OCI-LY7 (cell line): ENCODE results near the gene CNOT4. TPM values are rescaled to one million over a fixed set of nuclear protein-coding genes. Genes with fewer than 3 reads are reported as not detected.
"Not testable (repeated sequence)": the region's sequence is repeated elsewhere in the genome, so short reads cannot be mapped to it uniquely, and the experiment has no call there.

Experiments used
- BruUV-seq: library from RNA; stranded (reverse); fragments of 400-500 nt; replicated peaks from 2 replicates; lab custom pipeline; 2021; lab: Mats Ljungman, UMichigan
- CTCF ChIA-PET: fragments of 300-600 bp; sonication (Branson Sonifier 250); formaldehyde crosslinking; loops from one replicate; lab custom pipeline; 2022; ENCODE audit warnings: antibody characterized with exemption; ENCODE audit not compliant: unreplicated experiment; lab: Charles Lee
- POLR2A ChIA-PET: fragments of 300-600 bp; sonication (Branson Sonifier 250); formaldehyde crosslinking; loops from one replicate; lab custom pipeline; 2022; ENCODE audit warnings: antibody characterized with exemption; lab: Charles Lee
- DNase-seq: peaks from one replicate; pipeline ENCODE4 v3.0.0-alpha.2; 2015; ENCODE audit warnings: low spot score
- H2AFZ ChIP-seq: fragments of 200-600 bp; sonication (generic), shearing (Covaris generic); 2 replicates; pipeline ENCODE4 v1.6.1; 2014; ENCODE audit warnings: mild to moderate bottlenecking, antibody characterized with exemption, low read length, moderate library complexity
- H3K27ac ChIP-seq: fragments of 200-600 bp; sonication (generic); 2 replicates; pipeline ENCODE4 v1.5.1; 2014; ENCODE audit warnings: mixed run types, low read depth, mild to moderate bottlenecking, moderate library complexity, low read length, inconsistent platforms; ENCODE audit not compliant: poor library complexity, severe bottlenecking
- H3K36me3 ChIP-seq: fragments of 200-600 bp; sonication (generic); 2 replicates; pipeline ENCODE4 v1.6.1; 2014; ENCODE audit warnings: mild to moderate bottlenecking, antibody characterized with exemption, low read length, moderate library complexity, mixed read lengths; ENCODE audit not compliant: insufficient read depth
- H3K4me1 ChIP-seq: fragments of 200-600 bp; sonication (generic); 2 replicates; pipeline ENCODE4 v1.5.1; 2014; ENCODE audit warnings: mild to moderate bottlenecking, low read length; ENCODE audit not compliant: insufficient read depth, poor library complexity, severe bottlenecking
- H3K4me2 ChIP-seq: fragments of 200-600 bp; sonication (generic); 2 replicates; pipeline ENCODE4 v1.6.1; 2014; ENCODE audit warnings: mild to moderate bottlenecking, low read length
- H3K4me3 ChIP-seq: fragments of 200-600 bp; sonication (generic); 2 replicates; pipeline ENCODE4 v1.5.1; 2014; ENCODE audit warnings: mild to moderate bottlenecking, low read depth, low read length; ENCODE audit not compliant: poor library complexity, severe bottlenecking
- H3K79me2 ChIP-seq: fragments of 200-600 bp; sonication (generic); 2 replicates; pipeline ENCODE4 v1.6.1; 2016; ENCODE audit warnings: low read depth, mild to moderate bottlenecking, low read length, moderate library complexity, mixed read lengths; ENCODE audit not compliant: insufficient read depth
- H3K9me2 ChIP-seq: fragments of 200-600 bp; sonication (generic); 2 replicates; pipeline ENCODE4 v1.6.1; 2016; ENCODE audit warnings: mild to moderate bottlenecking, low read length, mixed read lengths; ENCODE audit not compliant: insufficient read depth
- H3K9me3 ChIP-seq: fragments of 200-600 bp; sonication (generic); 2 replicates; pipeline ENCODE4 v1.6.1; 2014; ENCODE audit warnings: mild to moderate bottlenecking, mixed run types, low read length, mixed read lengths
- H4K20me1 ChIP-seq: fragments of 200-600 bp; sonication (generic); 2 replicates; pipeline ENCODE4 v1.6.1; 2014; ENCODE audit warnings: mild to moderate bottlenecking, antibody characterized with exemption, low read length, moderate library complexity, mixed read lengths; ENCODE audit not compliant: insufficient read depth
- CTCF ChIP-seq: fragments of 200-600 bp; sonication (generic); conservative IDR thresholded peaks from 2 replicates; pipeline ENCODE4 v1.5.1; 2014; ENCODE audit warnings: mild to moderate bottlenecking, antibody characterized with exemption, low read length, moderate library complexity, mixed read lengths
- EZH2phosphoT487 ChIP-seq: fragments of 200-600 bp; sonication (generic); IDR thresholded peaks from 2 replicates; pipeline ENCODE4 v1.6.1; 2018; ENCODE audit warnings: low read depth, borderline replicate concordance, mild to moderate bottlenecking, mixed run types, antibody characterized with exemption, low read length, moderate library complexity, mixed read lengths
- intact Hi-C: fragments of 100-400 bp; cut with micrococcal nuclease; formaldehyde crosslinking; loops from one replicate; pipeline ENCODE4 v1.10.0; 2022; ENCODE audit not compliant: unreplicated experiment
- total RNA-seq, 2 experiments: library from RNA; depleted of rRNA in 1 of 2; stranded (reverse); fragments of >200 nt in 1 of 2; shearing (Covaris generic) in 1 of 2; gene quantifications; 2 replicates each; pipeline ENCODE4 v1.2.3, GENCODE V29; 2014 to 2022

The CNOT4 gene
- total RNA-seq, 2 experiments from 2014 or later = 18.7 to 21.9 TPM

GRCh38 chr7:135321556-135321955 is 188.3 kb downstream of the CNOT4 start:
- ChIA-PET POLR2A (interaction anchor here (0.9 kb wide), 1 partner anchor 21 kb away, joined by 3 read pairs; no protein-coding TSS in a partner anchor), CTCF (no interaction called here)
- intact Hi-C loops = no loop called here
- no peaks in the 10 kb centered on the region for H3K4me1 ChIP-seq
- no peak for TF ChIP-seq CTCF
- TF ChIP-seq EZH2phosphoT487 = no peak
- DNase-seq = no peak
- H3K79me2 ChIP-seq = no peaks in the 10 kb centered on the region
- no peaks in the 10 kb centered on the region for H3K36me3 ChIP-seq
- no peak overlapping the region for H3K27ac ChIP-seq
- no peaks in the 10 kb centered on the region for H3K9me2 ChIP-seq
- H4K20me1 ChIP-seq = no peaks in the 10 kb centered on the region
- no peaks in the 10 kb centered on the region for H3K9me3 ChIP-seq
- no peak overlapping the region for H3K4me2 ChIP-seq
- no peak overlapping the region for H3K4me3 ChIP-seq
- no TSS peak for BruUV-seq
- H2AFZ ChIP-seq = no peak overlapping the region

- H3K4me1 ChIP-seq, intact Hi-C loops: not testable (repeated sequence)
These were observed 188.9 kb downstream of the CNOT4 start for GRCh38 chr7:135320953-135321352.

GRCh38 chr7:135320268-135320667 is 189.6 kb downstream of the CNOT4 start:
- POLR2A ChIA-PET = interaction anchor here (0.6 to 0.7 kb wide), 2 partner anchors 10 to 422 kb away, joined by 4 read pairs; no protein-coding TSS in a partner anchor
- BruUV-seq = no TSS peak

More at GRCh38 chr7:135320953-135321352, 188.9 kb downstream of the CNOT4 start:
- BruUV-seq, H3K27ac ChIP-seq, H3K36me3 ChIP-seq, H3K4me2 ChIP-seq, H3K9me3 ChIP-seq, H3K79me2 ChIP-seq, DNase-seq, H2AFZ ChIP-seq, H4K20me1 ChIP-seq, H3K9me2 ChIP-seq, CTCF ChIA-PET, H3K4me3 ChIP-seq: not testable (repeated sequence)
- POLR2A ChIA-PET = interaction anchor here (0.7 to 0.9 kb wide), 2 partner anchors 21 to 121 kb away, joined by 3 to 5 read pairs; no protein-coding TSS in a partner anchor

More at GRCh38 chr7:135320268-135320667, 189.6 kb downstream of the CNOT4 start:
- no peaks in the 10 kb centered on the region for H3K9me2 ChIP-seq
- DNase-seq = no peak
- no peaks in the 10 kb centered on the region for H3K4me1 ChIP-seq
- no peaks in the 10 kb centered on the region for H4K20me1 ChIP-seq
- H2AFZ ChIP-seq = no peak overlapping the region
- no peaks in the 10 kb centered on the region for H3K36me3 ChIP-seq
- H3K4me3 ChIP-seq = no peak overlapping the region
- intact Hi-C loops = no loop called here
- H3K4me2 ChIP-seq = no peak overlapping the region
- no peaks in the 10 kb centered on the region for H3K9me3 ChIP-seq
- H3K27ac ChIP-seq = no peak overlapping the region
- CTCF ChIA-PET = no interaction called here
- TF ChIP-seq EZH2phosphoT487 (no peak), CTCF (no peak)
- no peaks in the 10 kb centered on the region for H3K79me2 ChIP-seq
